T-helper 1 cell treated with Interleukin-12 subunit alpha and Interleukin-12 subunit beta and Interleukin-4 antibody, amounts not matched to agents 30 μg/mL and 1 μg/mL, for 36 hours (primary cell): ENCODE data around the gene PLOD3.

Source experiments
- H3K27ac Mint-ChIP-seq: one replicate; pipeline ENCODE4 v1.8.0; 2021; ENCODE audit warnings: mild to moderate bottlenecking, mixed read lengths
- H3K27me3 Mint-ChIP-seq: one replicate; pipeline ENCODE4 v1.8.0; 2021; ENCODE audit warnings: low read depth, mixed read lengths
- H3K36me3 Mint-ChIP-seq: one replicate; pipeline ENCODE4 v1.8.0; 2021; ENCODE audit warnings: low read depth, mixed read lengths
- H3K4me1 Mint-ChIP-seq: one replicate; pipeline ENCODE4 v1.8.0; 2021; ENCODE audit warnings: low read depth, mixed read lengths
- H3K4me3 Mint-ChIP-seq: one replicate; pipeline ENCODE4 v1.8.0; 2021; ENCODE audit warnings: mild to moderate bottlenecking, moderate library complexity, mixed read lengths
- H3K9me3 Mint-ChIP-seq: one replicate; pipeline ENCODE4 v1.8.0; 2021; ENCODE audit warnings: mixed read lengths

Gene PLOD3

GRCh38 chr7:101172005-101172853 lies 45.2 kb downstream of the PLOD3 start:
- no peaks in the 10 kb centered on the region for H3K9me3 Mint-ChIP-seq
- peaks cover 9% of the 10 kb centered on the region for H3K36me3 Mint-ChIP-seq
- peaks cover 90% of the 10 kb centered on the region for H3K27me3 Mint-ChIP-seq
- H3K4me1 Mint-ChIP-seq: peaks cover 38% of the 10 kb centered on the region
- H3K4me3 Mint-ChIP-seq: peak overlapping the region; percentile 64
- H3K27ac Mint-ChIP-seq: no peak overlapping the region

GRCh38 chr7:101171442-101171837 lies 45.9 kb downstream of the PLOD3 start:
- H3K4me1 Mint-ChIP-seq: peaks cover 42% of the 10 kb centered on the region
- peaks cover 9% of the 10 kb centered on the region for H3K36me3 Mint-ChIP-seq
- H3K9me3 Mint-ChIP-seq: no peaks in the 10 kb centered on the region
- peaks cover 89% of the 10 kb centered on the region for H3K27me3 Mint-ChIP-seq
- peak overlapping the region; percentile 64 for H3K4me3 Mint-ChIP-seq
- peak overlapping the region; percentile 57 for H3K27ac Mint-ChIP-seq

GRCh38 chr7:101170617-101171441 lies 46.6 kb downstream of the PLOD3 start:
- peak overlapping the region; percentile 57 for H3K27ac Mint-ChIP-seq

GRCh38 chr7:101169838-101170551 lies 47.4 kb downstream of the PLOD3 start:
- H3K4me1 Mint-ChIP-seq: peaks cover 50% of the 10 kb centered on the region
- peak overlapping the region; percentile 39 for H3K4me3 Mint-ChIP-seq
- H3K36me3 Mint-ChIP-seq: peaks cover 6% of the 10 kb centered on the region
- H3K9me3 Mint-ChIP-seq: no peaks in the 10 kb centered on the region
- H3K27me3 Mint-ChIP-seq: peaks cover 89% of the 10 kb centered on the region
- H3K27ac Mint-ChIP-seq: peak overlapping the region; percentile 8

More at GRCh38 chr7:101170617-101171441, 46.6 kb downstream of the PLOD3 start:
- no peaks in the 10 kb centered on the region for H3K9me3 Mint-ChIP-seq
- peaks cover 9% of the 10 kb centered on the region for H3K36me3 Mint-ChIP-seq
- peaks cover 46% of the 10 kb centered on the region for H3K4me1 Mint-ChIP-seq
- peaks cover 89% of the 10 kb centered on the region for H3K27me3 Mint-ChIP-seq
- peak overlapping the region; percentile 64 for H3K4me3 Mint-ChIP-seq

DNA sequence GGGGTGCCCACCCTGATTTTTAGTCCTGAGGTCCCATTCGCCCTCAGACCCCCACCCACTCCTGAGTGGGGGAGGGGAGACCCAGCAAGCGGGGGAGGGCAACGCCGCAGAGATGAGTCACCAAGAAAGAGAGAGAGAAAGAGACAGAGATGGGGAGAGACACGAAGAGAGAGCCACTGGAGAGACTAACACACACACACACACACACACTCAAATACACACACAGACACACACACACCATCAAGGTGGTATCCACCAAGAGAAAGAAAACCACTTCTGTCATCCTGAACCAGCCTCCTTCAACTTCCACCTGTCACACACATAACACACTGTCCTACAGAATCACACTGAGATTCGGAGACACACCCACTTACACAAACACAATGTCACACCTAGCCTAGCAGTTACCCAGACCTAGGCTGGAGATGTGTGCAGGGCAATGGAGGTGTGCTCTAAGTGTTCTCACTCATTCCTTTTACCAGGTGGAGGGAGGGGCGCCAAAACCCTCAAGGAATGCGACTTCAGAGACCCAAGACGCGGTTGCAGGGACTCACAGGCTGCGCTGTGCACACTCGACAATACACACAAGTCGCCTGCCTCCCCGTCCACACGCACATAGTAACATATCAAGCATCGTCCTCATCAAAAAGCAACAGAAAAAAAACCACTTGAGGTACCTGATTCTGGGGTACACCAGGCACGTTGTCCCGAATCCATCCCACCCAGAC lies 48.1 kb downstream of the PLOD3 start:
- Mint-ChIP-seq H3K4me3 (peak overlapping the region; percentile 39), H3K9me3 (no peaks in the 10 kb centered on the region), H3K27ac (peak overlapping the region; percentile 8), H3K4me1 (peaks cover 51% of the 10 kb centered on the region), H3K36me3 (peaks cover 6% of the 10 kb centered on the region), H3K27me3 (peaks cover 86% of the 10 kb centered on the region)

GRCh38 chr7:101168412-101169049 lies 48.9 kb downstream of the PLOD3 start:
- H3K27ac Mint-ChIP-seq: no peak overlapping the region
- peaks cover 46% of the 10 kb centered on the region for H3K4me1 Mint-ChIP-seq
- H3K27me3 Mint-ChIP-seq: peaks cover 80% of the 10 kb centered on the region
- H3K9me3 Mint-ChIP-seq: no peaks in the 10 kb centered on the region
- H3K4me3 Mint-ChIP-seq: no peak overlapping the region
- H3K36me3 Mint-ChIP-seq: peaks cover 4% of the 10 kb centered on the region

GRCh38 chr7:101167645-101168411 lies 49.6 kb downstream of the PLOD3 start:
- Mint-ChIP-seq H3K9me3 (no peaks in the 10 kb centered on the region), H3K27me3 (peaks cover 80% of the 10 kb centered on the region), H3K36me3 (peaks cover 4% of the 10 kb centered on the region), H3K27ac (no peak overlapping the region), H3K4me3 (no peak overlapping the region), H3K4me1 (peaks cover 44% of the 10 kb centered on the region)

DNA sequence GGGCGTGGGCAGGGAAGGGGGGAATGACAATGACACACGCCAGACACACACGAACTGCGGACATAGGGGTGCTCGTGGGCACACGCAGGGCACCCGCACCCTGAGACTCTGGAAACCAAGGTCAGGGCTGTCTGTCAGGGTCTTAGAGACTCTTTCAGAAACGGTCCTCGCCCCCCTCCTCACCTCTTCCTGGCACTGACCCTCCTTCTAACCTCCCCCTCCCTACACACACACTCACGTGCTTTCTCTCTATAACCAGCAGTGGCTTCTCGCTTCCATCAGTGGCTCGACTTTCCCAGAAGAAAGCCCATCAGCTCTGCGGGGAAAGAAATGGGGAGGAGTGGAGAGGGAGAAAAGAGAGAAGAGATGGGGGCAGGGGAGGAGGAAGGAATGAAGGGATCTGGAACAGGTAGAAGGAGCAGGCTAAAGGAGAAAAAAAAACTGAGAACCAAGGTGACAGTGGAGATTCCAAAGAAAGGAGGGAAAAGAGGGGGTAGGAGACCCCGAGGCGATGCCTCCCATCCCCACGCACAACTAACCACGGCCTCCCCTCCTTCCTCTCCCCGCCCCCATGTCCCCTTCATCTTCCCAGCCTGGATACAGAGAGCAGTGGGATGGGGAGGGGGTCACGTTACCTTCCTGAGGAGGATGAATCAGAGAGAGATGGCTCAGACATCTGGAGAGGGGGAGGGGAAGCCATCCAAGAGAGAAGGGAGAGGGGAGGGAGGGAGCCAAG lies 50.3 kb downstream of the PLOD3 start:
- Mint-ChIP-seq H3K27ac (no peak overlapping the region), H3K36me3 (peaks cover 4% of the 10 kb centered on the region), H3K9me3 (no peaks in the 10 kb centered on the region), H3K4me1 (peaks cover 45% of the 10 kb centered on the region), H3K4me3 (no peak overlapping the region), H3K27me3 (peaks cover 82% of the 10 kb centered on the region)

DNA sequence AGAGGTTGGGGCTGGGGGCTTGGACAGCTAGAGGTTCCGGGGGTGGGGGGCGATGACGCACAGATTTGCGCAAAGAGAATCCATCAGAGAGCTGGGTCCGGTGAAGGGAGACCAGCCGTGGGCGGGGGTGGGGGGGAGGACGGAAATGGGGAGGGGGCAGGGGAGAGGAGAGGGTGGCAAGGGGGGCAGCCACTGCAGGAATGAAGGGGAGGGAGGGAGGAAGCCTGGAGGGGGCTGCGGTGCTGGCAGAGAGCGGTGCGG lies 50.8 kb downstream of the PLOD3 start:
- Mint-ChIP-seq H3K36me3 (peaks cover 5% of the 10 kb centered on the region), H3K4me1 (peaks cover 42% of the 10 kb centered on the region), H3K9me3 (no peaks in the 10 kb centered on the region), H3K4me3 (no peak overlapping the region), H3K27me3 (peaks cover 77% of the 10 kb centered on the region), H3K27ac (no peak overlapping the region)

DNA sequence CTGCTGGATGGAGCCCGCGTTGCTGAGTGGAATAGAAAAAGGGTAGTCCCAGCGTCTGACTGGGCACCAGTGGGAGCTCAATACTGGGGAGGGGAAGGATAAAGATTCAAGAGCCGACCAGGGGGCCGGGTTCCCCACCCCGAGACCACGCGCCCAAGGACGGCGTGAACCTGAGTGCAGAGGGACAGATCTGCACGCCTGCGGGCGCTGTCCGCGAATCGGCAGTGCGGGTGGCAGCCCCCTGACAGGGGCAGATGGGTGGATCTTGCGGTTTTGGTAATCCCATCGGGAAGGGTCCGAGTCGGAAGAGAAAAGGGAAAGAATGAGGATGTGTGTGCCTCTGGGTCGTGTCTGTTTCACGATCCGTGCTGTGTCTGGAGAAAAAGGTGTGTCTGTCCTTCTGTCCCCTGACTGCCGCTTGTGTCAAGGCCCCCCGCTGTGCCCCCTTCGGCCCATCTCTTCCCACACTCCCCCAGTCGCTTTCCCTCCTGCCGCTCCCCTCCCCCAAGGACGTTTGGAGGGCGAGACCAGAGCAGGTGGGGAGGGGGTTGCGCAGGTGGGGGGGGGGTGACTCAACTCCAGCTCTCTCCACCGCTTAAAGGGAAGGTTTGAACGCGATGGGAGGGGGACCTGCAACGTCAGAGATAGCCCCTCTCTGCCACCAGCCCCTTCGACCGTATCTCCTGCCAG lies 51.3 kb downstream of the PLOD3 start:
- peak overlapping the region; percentile 86 for H3K4me3 Mint-ChIP-seq
- H3K4me1 Mint-ChIP-seq: peaks cover 37% of the 10 kb centered on the region
- peaks cover 5% of the 10 kb centered on the region for H3K36me3 Mint-ChIP-seq
- peak overlapping the region; percentile 86 for H3K27ac Mint-ChIP-seq
- H3K27me3 Mint-ChIP-seq: peaks cover 73% of the 10 kb centered on the region
- H3K9me3 Mint-ChIP-seq: no peaks in the 10 kb centered on the region

GRCh38 chr7:101165075-101165957 lies 52.1 kb downstream of the PLOD3 start, which contains the start of gene VGF:
VGF (minus strand) TSS chr7:101165569; CDS start chr7:101164843, 726 bp downstream.
- Mint-ChIP-seq H3K9me3 (no peaks in the 10 kb centered on the region), H3K4me1 (peaks cover 29% of the 10 kb centered on the region), H3K4me3 (peak within 1 kb of the TSS; percentile 86), H3K27me3 (peaks cover 65% of the 10 kb centered on the region), H3K27ac (peak within 1 kb of the TSS; percentile 86), H3K36me3 (peaks cover 4% of the 10 kb centered on the region)
